Hematopoietic multipotent progenitor cell treated with erythropoietin and hydrocortisone succinate and interleukin-3 and kit ligand, for 15 days (in vitro differentiated cells): ENCODE measurements around the gene HPF1.
"Not testable (repeated sequence)": the region's sequence is repeated elsewhere in the genome, so short reads cannot be mapped to it uniquely, and the experiment has no call there.

Source experiments
- DNase-seq: peaks from one replicate; pipeline ENCODE4 v3.0.0-alpha.2; 2015; ENCODE audit warnings: low spot score

Gene HPF1

DNA sequence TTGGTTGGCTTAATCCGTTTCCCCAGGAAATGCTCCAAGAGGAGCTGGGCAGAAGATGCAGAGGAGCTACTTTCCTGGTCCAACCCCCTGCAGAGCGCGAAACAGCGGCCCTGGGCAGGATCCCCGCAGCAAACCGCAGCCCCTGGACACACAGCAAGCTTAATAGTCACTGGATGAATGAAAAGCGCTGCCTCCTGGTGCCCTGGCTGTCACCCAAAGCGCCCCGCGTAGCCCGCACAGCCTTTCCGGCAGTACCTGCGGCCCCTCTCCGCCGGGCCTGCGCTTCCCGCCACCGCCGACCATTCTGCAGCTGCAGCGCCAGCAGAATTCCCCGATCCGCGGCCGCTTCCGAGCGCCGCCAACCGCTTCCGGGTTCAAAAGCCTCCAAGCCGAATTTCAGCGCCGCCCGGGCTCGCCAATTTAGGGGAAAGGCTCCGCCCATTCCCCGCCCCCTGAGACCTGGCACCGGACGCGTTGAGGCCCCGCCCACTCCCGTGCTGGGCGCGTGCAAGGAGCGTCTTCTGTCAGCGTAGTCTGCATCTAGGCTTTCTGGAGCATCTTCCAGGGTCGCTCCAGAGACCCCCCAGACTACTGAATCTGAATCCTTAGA, at the start of gene HPF1:
Gene HPF1, minus strand, starts transcription at position 370 of the 610 bp plus-strand sequence. Its CDS starts 67 bp downstream, at position 303.
- peak; percentile 97 for DNase-seq

DNA sequence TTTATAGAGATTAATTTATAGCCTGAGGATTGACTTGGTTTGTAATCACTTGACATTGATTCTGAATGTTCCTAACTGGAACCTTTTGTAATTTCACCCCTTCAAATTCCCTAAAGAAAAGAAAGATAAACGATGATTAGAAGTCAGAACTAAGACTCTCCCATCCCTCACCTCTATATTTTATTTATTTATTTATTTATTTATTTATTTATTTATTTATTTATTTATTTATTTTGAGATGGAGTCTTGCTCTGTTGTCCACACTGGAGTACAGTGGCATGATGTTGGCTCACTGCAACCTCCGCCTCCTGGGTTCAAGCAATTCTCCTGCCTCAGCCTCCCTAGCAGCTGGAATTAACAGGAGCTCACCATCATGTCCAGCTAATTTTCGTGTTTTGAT, 49.0 kb upstream of the HPF1 start:
- DNase-seq = not testable (repeated sequence)

DNA sequence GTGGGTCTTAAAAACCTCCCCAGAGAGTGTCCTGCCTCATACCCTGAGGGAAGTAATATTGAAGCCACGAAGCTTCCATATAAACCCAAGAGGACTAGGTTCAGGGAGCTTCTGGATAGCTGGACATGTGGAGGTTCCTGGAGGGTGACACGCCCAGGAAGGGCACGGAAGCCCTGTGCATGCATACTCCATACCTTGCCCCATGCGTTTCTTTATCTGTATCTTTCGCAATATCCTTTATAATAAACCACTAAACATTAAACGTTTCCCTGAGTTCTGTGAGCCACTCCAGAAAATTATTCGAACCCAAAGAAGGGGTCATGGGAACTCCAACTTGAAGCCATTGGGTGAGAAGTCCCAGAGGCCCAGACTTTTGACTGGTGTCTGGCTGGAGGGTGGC, 45.7 kb upstream of the HPF1 start:
- DNase-seq = no peak

DNA sequence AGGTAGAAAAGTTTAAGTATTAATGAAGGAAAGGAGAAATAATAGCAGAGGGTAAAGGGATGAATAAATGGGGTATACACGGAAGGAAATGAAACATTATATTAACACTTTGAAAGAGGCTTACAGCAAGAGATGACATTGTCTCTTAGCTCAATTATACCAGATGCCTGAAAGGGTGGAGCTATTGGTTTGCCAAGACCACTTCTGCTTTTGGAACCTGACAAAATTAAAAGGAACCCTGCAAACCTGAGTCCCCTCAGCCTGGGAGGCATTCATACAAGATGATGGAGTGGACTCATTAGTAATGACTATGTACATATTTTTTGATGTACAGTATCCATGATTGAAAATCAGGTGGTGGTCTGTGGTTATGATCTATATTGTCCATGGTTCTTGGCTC, 45.1 kb upstream of the HPF1 start:
- no peak for DNase-seq

DNA sequence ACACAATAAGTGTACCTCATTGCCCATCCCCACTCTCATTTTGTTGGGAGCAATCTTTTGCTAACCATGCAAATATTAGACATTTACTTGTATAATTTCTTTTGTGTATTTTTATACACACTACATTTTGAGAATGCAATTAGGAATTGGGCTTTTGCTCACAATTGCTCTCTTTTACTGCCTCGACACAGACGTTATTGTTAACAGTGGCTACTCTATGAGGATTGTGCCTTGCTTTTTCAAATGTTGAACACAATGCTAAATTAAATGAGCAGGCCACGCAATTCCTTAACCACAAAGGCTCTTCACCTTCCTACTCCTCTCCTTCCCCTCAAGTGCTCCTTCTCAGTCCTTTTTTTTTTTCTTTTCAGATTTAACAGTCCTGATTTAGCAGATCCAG, 42.8 kb upstream of the HPF1 start:
- DNase-seq = no peak

DNA sequence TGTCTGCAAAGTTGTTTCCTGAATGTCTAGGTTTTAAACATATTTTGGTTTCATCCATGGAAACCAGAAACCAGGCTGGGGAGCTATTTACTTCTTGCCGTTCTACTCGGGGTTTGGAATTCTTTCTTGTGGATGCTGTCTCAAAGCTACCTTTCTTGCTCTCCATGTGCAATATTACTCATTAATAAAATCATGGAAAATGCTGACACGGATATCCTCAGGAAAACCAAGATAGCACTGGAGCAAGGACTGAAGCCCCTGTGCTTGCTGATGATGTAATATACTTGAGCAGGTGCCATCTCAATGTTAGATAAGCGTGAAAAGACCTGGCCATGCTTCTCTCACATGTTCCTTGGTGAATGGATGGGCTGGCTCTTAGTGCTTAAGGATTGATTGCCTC, 41.5 kb upstream of the HPF1 start:
- DNase-seq = no peak

DNA sequence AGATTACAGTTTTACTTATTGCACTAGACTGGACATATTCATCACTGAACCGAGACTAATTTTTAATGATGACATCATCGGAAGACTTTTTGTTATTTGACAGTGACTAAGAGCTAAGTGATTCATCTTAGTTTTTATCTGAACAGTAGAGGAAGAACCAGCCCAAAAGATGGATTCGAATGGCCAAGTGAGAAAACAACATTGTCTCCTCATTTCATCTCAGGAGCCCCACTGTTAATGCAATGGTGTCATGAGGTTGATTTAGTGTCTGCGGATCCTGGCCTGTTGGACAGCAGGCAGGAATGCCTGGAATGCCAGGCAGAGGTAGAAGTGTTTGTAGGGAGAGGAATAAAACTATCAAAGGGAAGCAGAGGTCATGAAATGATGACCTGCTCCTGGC, 37.8 kb upstream of the HPF1 start:
- no peak for DNase-seq

DNA sequence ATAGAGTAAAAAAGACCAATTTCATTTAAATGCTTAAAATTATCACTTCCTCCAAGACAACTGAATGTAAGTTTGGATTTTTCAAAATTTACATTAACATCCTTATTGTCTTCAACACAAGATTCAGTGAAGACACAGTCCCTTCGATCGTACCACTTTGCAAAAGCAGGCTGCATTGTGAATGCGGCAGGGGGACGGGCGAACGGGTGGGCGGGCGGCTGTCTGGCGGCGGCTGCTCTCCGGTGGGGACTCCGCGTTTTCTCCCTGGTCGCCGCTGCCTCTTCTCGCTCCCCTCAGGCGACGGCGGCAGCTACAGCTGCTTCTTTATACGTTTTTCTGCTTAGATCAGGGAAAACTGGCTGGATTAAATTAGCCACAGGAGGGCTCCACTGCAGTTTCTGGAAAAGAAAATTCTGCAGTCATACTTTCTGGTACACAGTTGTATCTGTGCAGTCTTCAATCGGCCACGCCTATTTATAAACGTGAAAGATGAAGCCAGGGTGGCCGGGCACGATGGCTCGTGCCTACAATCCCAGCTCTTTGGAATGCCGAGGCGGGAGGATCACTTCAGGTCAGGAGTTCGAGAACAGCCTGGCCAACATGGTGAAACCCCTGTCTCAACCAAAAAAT, 33.9 kb upstream of the HPF1 start:
- DNase-seq = peak; percentile 21

DNA sequence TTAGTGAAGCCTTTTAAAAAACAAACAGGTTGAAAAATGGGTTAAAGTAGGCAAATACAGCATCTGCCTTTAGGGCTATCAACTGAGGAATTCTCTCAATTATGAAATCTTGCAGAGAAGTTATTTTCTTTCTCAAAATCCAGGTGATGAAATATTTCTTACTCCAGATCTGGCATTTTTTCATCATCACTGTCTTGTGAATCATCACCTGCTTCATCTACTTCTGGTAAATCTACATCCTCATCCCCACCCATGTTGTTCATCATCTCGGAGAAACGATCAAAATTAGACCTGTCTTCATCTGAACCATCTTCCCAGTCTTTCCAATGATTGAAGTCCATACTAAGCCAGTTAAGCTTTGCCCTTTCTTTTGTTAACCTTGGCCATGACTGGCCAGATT, 33.3 kb upstream of the HPF1 start:
- DNase-seq = no peak

- peak; percentile 10 for DNase-seq
Observed at GRCh38 chr4:169774466-169775445, 17.0 kb upstream of the HPF1 start.

- DNase-seq = no peak
Observed at GRCh38 chr4:169773889-169774288, 16.1 kb upstream of the HPF1 start.

GRCh38 chr4:169771556-169772080, 13.9 kb upstream of the HPF1 start:
- DNase-seq = not testable (repeated sequence)

GRCh38 chr4:169770416-169770815, 12.7 kb upstream of the HPF1 start:
- no peak for DNase-seq

DNA sequence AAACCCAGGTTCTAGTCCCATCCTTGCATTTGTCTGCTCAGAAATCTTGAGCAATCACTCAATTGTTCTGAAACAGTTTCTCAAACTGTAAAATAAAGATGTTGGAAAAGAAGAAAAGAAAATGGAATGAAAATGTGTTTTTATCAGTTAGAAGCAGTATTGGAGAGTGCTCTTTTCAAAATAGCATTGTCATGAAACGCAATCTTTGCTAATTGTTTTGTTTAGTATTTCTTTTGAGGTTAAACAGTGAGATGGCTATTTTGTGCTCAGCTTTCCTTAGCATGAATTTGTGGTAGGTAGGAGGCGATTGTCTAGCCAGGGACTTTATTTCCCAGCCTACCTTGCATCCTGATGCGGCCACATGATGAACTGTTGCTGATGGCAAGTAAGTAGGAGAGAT, 10.6 kb upstream of the HPF1 start:
- DNase-seq = no peak

- no peak for DNase-seq
Observed at GRCh38 chr4:169766741-169767140, 9.0 kb upstream of the HPF1 start.

DNA sequence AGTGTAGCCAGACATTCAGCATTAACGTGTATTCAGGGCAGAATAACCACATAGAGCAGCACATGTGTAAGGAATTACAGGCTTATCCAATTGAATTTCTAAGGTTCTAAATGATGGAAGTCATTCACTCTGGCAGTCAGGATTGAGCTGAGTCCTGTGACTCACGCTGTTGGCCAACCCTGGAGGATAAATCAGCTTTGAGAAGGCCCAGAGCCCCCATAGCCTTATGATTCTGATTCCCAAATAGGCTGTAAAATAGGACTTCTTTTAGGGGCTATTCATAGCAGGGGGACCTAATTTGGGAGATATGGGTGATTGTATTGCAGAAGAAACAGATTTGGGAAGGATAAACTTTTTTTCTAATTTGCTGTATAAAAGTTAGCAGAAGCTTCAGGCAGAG, 8.1 kb upstream of the HPF1 start:
- DNase-seq = no peak

- DNase-seq = no peak
Observed at GRCh38 chr4:169761846-169762245, 4.1 kb upstream of the HPF1 start.

- no peak for DNase-seq
Observed at GRCh38 chr4:169758401-169758962, 738 bp upstream of the HPF1 start.

DNA sequence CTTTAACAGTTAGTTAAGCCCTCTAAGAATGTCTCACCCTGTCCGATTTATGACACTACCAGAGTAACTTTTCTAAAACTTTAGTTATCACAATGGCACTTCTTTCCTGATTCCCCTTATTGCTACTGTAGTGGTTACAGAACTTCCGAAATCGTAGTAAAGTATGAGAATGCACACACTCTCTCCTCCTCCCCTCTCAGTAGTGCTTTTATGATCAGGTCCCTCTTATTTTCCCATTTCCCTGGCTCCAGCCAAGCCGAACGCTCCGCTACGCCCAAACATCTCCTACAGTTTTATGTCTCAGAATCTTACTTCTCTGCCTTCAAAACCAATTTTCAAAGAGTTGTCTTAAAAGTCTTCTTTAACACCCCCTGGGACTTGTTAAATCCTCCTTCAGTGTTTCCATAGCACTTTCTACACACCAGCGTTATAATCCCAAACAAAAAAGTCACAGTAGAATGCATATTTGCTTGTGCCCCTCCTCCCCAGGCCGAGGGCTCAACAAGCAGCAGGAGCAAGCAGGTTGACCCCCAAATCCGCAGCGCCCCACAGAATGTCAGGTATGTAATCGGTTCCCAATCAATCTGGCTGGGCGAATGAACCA, 671 bp downstream of the HPF1 start:
- DNase-seq = no peak

DNA sequence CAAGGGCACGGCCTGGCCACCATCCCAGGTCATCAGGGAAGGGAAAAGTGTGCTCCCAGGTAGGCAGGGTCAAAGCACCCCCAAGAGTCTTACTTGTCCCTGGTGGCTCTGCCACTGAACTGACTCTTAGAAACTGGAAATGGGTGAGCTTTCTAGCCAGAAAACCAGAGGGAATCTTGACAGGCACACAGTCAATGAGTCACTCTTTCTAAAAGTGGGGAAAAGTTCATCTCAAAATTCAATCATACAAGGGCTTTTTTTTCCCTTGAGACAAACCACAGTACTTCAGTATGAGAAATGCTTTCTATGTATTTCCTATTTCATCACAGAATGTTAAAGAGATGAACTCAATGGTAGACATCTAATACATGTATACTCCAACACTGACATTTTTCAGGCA, 12.5 kb downstream of the HPF1 start:
- no peak for DNase-seq

GRCh38 chr4:169744601-169745000, 13.1 kb downstream of the HPF1 start:
- no peak for DNase-seq

GRCh38 chr4:169741569-169741968, 16.2 kb downstream of the HPF1 start:
- DNase-seq = no peak
